Measurements from ENCODE around the gene LTF. TPM values are rescaled to one million over a fixed set of nuclear protein-coding genes. Genes with fewer than 3 reads are reported as not detected.

Gene LTF
- total and polyA plus RNA-seq, 4 donors, result 0.36 to 14.7 (median 1.4) TPM

- 89% methylated on average over 2 of the region's 2 CpGs for WGBS
- TF ChIP-seq JUND (IDR thresholded peaks at IDR 0.05), result no peak
- no peak for TF ChIP-seq FOXA1 (IDR thresholded peaks at IDR 0.05)
- TF ChIP-seq CTCF (IDR thresholded peaks at IDR 0.05; ENCODE audit: low read depth, low read length, missing input control), result no peak
- TF ChIP-seq RAD21 (IDR thresholded peaks at IDR 0.05), result no peak
- no peak for TF ChIP-seq YY1 (IDR thresholded peaks at IDR 0.05)
- no peak for TF ChIP-seq REST (IDR thresholded peaks at IDR 0.05)
- no peak for TF ChIP-seq ATF3 (IDR thresholded peaks at IDR 0.05)
- TF ChIP-seq HNF4G (IDR thresholded peaks at IDR 0.05), result no peak
- DNase-seq (ENCODE audit: low spot score), result no peak
- no peaks in the 10 kb centered on the region for H3K4me1 ChIP-seq (ENCODE audit: control insufficient read depth in 4 of 4, insufficient read depth in 4 of 4, low read length in 3 of 4)
- H3K27me3 ChIP-seq (ENCODE audit: control insufficient read depth in 4 of 4, insufficient read depth in 4 of 4, low read length in 3 of 4), result no peaks in the 10 kb centered on the region
- H3K9ac ChIP-seq (ENCODE audit: low read depth in 1 of 2, low read length in 2 of 2), result no peak overlapping the region
- H3K27ac ChIP-seq (ENCODE audit: low read depth in 1 of 2, low read length in 2 of 2), result no peak overlapping the region
- H3K4me3 ChIP-seq (ENCODE audit: low read depth in 1 of 3, low read length in 3 of 3), result no peak overlapping the region
- no peaks in the 10 kb centered on the region for H3K36me3 ChIP-seq (ENCODE audit: control insufficient read depth in 4 of 4, insufficient read depth in 3 of 4, low read depth in 1 of 4, low read length in 3 of 4)
- no peaks in the 10 kb centered on the region for H3K9me3 ChIP-seq (ENCODE audit: control insufficient read depth in 4 of 4, low read length in 3 of 4)
Observed at GRCh38 chr3:46420931-46421330, 43.8 kb downstream of the LTF start.

- DNase-seq (ENCODE audit: low spot score), result no peak
- Histone ChIP-seq H3K27ac (ENCODE audit: low read depth in 1 of 2, low read length in 2 of 2) (no peak overlapping the region), H3K9me3 (ENCODE audit: control insufficient read depth in 4 of 4, low read length in 3 of 4) (no peaks in the 10 kb centered on the region), H3K9ac (ENCODE audit: low read depth in 1 of 2, low read length in 2 of 2) (no peak overlapping the region), H3K4me3 (ENCODE audit: low read depth in 1 of 3, low read length in 3 of 3) (no peak overlapping the region), H3K27me3 (ENCODE audit: control insufficient read depth in 4 of 4, insufficient read depth in 4 of 4, low read length in 3 of 4) (no peaks in the 10 kb centered on the region), H3K4me1 (ENCODE audit: control insufficient read depth in 4 of 4, insufficient read depth in 4 of 4, low read length in 3 of 4) (no peaks in the 10 kb centered on the region), H3K36me3 (ENCODE audit: control insufficient read depth in 4 of 4, insufficient read depth in 3 of 4, low read depth in 1 of 4, low read length in 3 of 4) (no peaks in the 10 kb centered on the region)
- 97% methylated on average over 4 of the region's 4 CpGs for WGBS
- TF ChIP-seq HNF4A (conservative IDR thresholded peaks at IDR 0.05), result no peak
- TF ChIP-seq ZBTB33 (IDR thresholded peaks at IDR 0.05), result no peak
- TF ChIP-seq RAD21 (IDR thresholded peaks at IDR 0.05), result no peak
- no peak for TF ChIP-seq HNF4G (IDR thresholded peaks at IDR 0.05)
- no peak for TF ChIP-seq TAF1 (conservative IDR thresholded peaks at IDR 0.05)
- no peak for TF ChIP-seq GABPA (IDR thresholded peaks at IDR 0.05 in 1 of 2, conservative IDR thresholded peaks at IDR 0.05 in 1 of 2)
Observed at GRCh38 chr3:46419816-46420215, 44.9 kb downstream of the LTF start.
